ENCODE results near the gene EFCC1. TPM values are rescaled to one million over a fixed set of nuclear protein-coding genes. Genes with fewer than 3 reads are reported as not detected.

Gene EFCC1
- total RNA-seq, 1 experiment from 2014 or later: 0.24 TPM

- intact Hi-C loops (cut with micrococcal nuclease; ENCODE audit: unreplicated experiment): no loop called here
- H3K27me3 ChIP-seq (ENCODE audit: insufficient read depth, low read depth): no peaks in the 10 kb centered on the region
- TF ChIP-seq EZH2 (IDR thresholded peaks at IDR 0.05; ENCODE audit: low read depth) (no peak), CTCF (conservative IDR thresholded peaks at IDR 0.05) (no peak)
- CTCF ChIA-PET: interaction anchor here (1.7 kb wide), 1 partner anchor 9 kb away, joined by 10 read pairs; no protein-coding TSS in a partner anchor
- H3K79me2 ChIP-seq (ENCODE audit: low read depth): no peaks in the 10 kb centered on the region
- no peaks in the 10 kb centered on the region for H3F3A ChIP-seq (ENCODE audit: insufficient read depth, low read depth)
- H3K36me3 ChIP-seq (ENCODE audit: low read depth): no peaks in the 10 kb centered on the region
- no peak overlapping the region for H3K4me3 ChIP-seq
- no peak overlapping the region for H3K27ac ChIP-seq
- no peaks in the 10 kb centered on the region for H3K9me3 ChIP-seq (ENCODE audit: insufficient read depth, low read depth)
- no peak for DNase-seq
- 0 out of 2 replicates have a peak, but pooled peaks cover 4% of the 10 kb centered on the region for H3K4me1 ChIP-seq (replicated peaks; ENCODE audit: insufficient read depth)
- H3K4me2 ChIP-seq: no peak overlapping the region
- no peaks in the 10 kb centered on the region for H4K20me1 ChIP-seq (ENCODE audit: insufficient read depth)
- H3K9me2 ChIP-seq (ENCODE audit: insufficient read depth): no peaks in the 10 kb centered on the region
- no TSS peak for BruUV-seq (replicated peaks)
- no peak overlapping the region for H2AFZ ChIP-seq
- POLR2A ChIA-PET (ENCODE audit: unreplicated experiment): no interaction called here
Observed at GRCh38 chr3:129025108-129025507, 24.0 kb downstream of the EFCC1 start.

GRCh38 chr3:129025691-129026435 lies 24.8 kb downstream of the EFCC1 start:
- H3K9me2 ChIP-seq (ENCODE audit: insufficient read depth): no peaks in the 10 kb centered on the region
- H3K27me3 ChIP-seq (ENCODE audit: insufficient read depth, low read depth): no peaks in the 10 kb centered on the region
- no peaks in the 10 kb centered on the region for H3K36me3 ChIP-seq (ENCODE audit: low read depth)
- H3K79me2 ChIP-seq (ENCODE audit: low read depth): no peaks in the 10 kb centered on the region
- TF ChIP-seq CTCF (conservative IDR thresholded peaks at IDR 0.05) (no peak), EZH2 (IDR thresholded peaks at IDR 0.05; ENCODE audit: low read depth) (no peak)
- no peak for DNase-seq
- H2AFZ ChIP-seq: no peak overlapping the region
- no peak overlapping the region for H3K27ac ChIP-seq
- no peaks in the 10 kb centered on the region for H3F3A ChIP-seq (ENCODE audit: insufficient read depth, low read depth)
- intact Hi-C loops (cut with micrococcal nuclease; ENCODE audit: unreplicated experiment): no loop called here
- no TSS peak for BruUV-seq (replicated peaks)
- no peak overlapping the region for H3K4me3 ChIP-seq
- POLR2A ChIA-PET (ENCODE audit: unreplicated experiment): no interaction called here
- CTCF ChIA-PET: interaction anchor here (0.6 to 1.7 kb wide), 4 partner anchors 9 to 352 kb away, joined by 3 to 10 read pairs (median 6); no protein-coding TSS in a partner anchor
- no peaks in the 10 kb centered on the region for H4K20me1 ChIP-seq (ENCODE audit: insufficient read depth)
- H3K4me2 ChIP-seq: no peak overlapping the region
- H3K9me3 ChIP-seq (ENCODE audit: insufficient read depth, low read depth): no peaks in the 10 kb centered on the region
- 0 out of 2 replicates have a peak, but pooled peaks cover 4% of the 10 kb centered on the region for H3K4me1 ChIP-seq (replicated peaks; ENCODE audit: insufficient read depth)

GRCh38 chr3:129026728-129027543 lies 25.8 kb downstream of the EFCC1 start:
- intact Hi-C loops (cut with micrococcal nuclease; ENCODE audit: unreplicated experiment): no loop called here
- Histone ChIP-seq H3K27ac (no peak overlapping the region), H2AFZ (peak overlapping the region; percentile 83), H3K36me3 (ENCODE audit: low read depth) (no peaks in the 10 kb centered on the region), H3K4me3 (peak overlapping the region; percentile 50; the same call in 1 of the 2 replicates), H3K4me1 (replicated peaks; ENCODE audit: insufficient read depth) (0 out of 2 replicates have a peak, but pooled peaks cover 4% of the 10 kb centered on the region), H4K20me1 (ENCODE audit: insufficient read depth) (no peaks in the 10 kb centered on the region), H3K79me2 (ENCODE audit: low read depth) (no peaks in the 10 kb centered on the region), H3K9me2 (ENCODE audit: insufficient read depth) (no peaks in the 10 kb centered on the region), H3F3A (ENCODE audit: insufficient read depth, low read depth) (no peaks in the 10 kb centered on the region), H3K4me2 (peak overlapping the region; percentile 80), H3K27me3 (ENCODE audit: insufficient read depth, low read depth) (no peaks in the 10 kb centered on the region), H3K9me3 (ENCODE audit: insufficient read depth, low read depth) (no peaks in the 10 kb centered on the region)
- DNase-seq: peak; percentile 84 to 94
- TF ChIP-seq CTCF (conservative IDR thresholded peaks at IDR 0.05) (peak; percentile 66), EZH2 (IDR thresholded peaks at IDR 0.05; ENCODE audit: low read depth) (no peak)
- CTCF ChIA-PET: interaction anchor here (0.6 to 1.9 kb wide), 12 partner anchors 10 to 1452 kb away, joined by 3 to 26 read pairs (median 6); no protein-coding TSS in a partner anchor
- TSS peak; percentile 60 for BruUV-seq (replicated peaks)
- POLR2A ChIA-PET (ENCODE audit: unreplicated experiment): interaction anchor here (0.6 kb wide), 4 partner anchors 25 to 826 kb away, joined by 3 to 6 read pairs (median 4); no protein-coding TSS in a partner anchor

Measured in PC-9 (cell line).